PC-3 (cell line): ENCODE data around the gene DKK1.

ENCODE experiments used
- CTCF ChIP-seq: fragments of 300-600 bp; sonication (generic); conservative IDR thresholded peaks from 2 replicates; pipeline ENCODE4 v1.5.1; 2017; ENCODE audit warnings: antibody characterized with exemption, low read depth, mild to moderate bottlenecking, low read length
- EZH2 ChIP-seq: fragments of 300-600 bp; sonication (generic); IDR thresholded peaks from one replicate; pipeline ENCODE4 v1.6.1; 2017; ENCODE audit warnings: antibody characterized with exemption, mild to moderate bottlenecking, low read length; ENCODE audit not compliant: unreplicated experiment
- EZH2phosphoT487 ChIP-seq: fragments of 300-600 bp; sonication (generic); IDR thresholded peaks from 2 replicates; pipeline ENCODE4 v1.6.1; 2018; ENCODE audit warnings: mild to moderate bottlenecking, antibody characterized with exemption, low read length, borderline replicate concordance

GRCh38 chr10:52279546-52279945 lies 34.5 kb upstream of the DKK1 start:
- TF ChIP-seq CTCF = no peak
- TF ChIP-seq EZH2 = no peak
- TF ChIP-seq EZH2phosphoT487 = no peak
